A549 (cell line): Measurements from ENCODE around the gene ACVR2A.

ENCODE experiments used
- CTCF ChIP-seq: fragments of >200 bp; sonication (Bioruptor Twin); formaldehyde crosslinking; IDR thresholded peaks from 3 replicates; pipeline ENCODE4 v1.5.1; 2016
- HOXB13 ChIP-seq: fragments of 250-450 bp; sonication (Bioruptor Pico); IDR thresholded peaks from 2 replicates; pipeline ENCODE4 v1.5.0; 2020; ENCODE audit warnings: low read depth, mild to moderate bottlenecking, moderate library complexity
- RAD21 ChIP-seq, 2 experiments: fragments of >200 bp in 1 of 2; sonication (Bioruptor Twin) in 1 of 2; formaldehyde crosslinking in 1 of 2; IDR thresholded peaks in 1 of 2; conservative IDR thresholded peaks in 1 of 2; 2 replicates in 1 of 2; 3 replicates in 1 of 2; pipeline ENCODE4 v1.6.1; 2012 to 2018; ENCODE audit warnings: inconsistent platforms in 1 of 2

DNA sequence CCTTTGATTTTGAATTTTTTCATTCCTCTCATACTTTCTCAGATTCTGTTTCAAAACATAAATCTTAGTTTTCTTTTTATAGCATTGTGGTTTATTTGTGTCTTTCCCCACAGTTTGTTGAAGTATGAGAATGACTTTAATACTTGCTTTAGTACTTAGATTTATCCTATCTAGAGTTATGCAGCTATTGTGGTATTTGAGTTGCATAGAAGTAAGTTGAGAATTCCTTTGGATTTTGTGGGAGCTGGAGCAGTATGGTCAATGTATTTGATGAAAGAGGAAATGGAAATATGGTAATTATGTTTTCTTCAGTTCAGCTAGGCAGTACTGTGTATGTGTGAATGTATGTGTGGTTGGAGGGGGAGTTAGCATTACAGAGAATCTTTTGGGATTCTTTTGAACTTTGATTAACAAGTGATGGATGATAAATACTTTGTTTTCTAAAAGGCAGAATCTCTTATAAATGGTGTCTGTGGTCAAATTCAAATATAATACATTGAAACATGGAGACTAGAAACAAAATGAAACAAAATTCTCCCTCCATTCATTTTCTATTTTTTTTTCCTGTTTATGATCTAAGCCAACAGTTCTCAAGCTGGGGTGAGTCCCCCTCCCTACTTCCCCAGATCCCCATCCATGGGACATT lies 3.0 kb downstream of the ACVR2A start:
- no peak for TF ChIP-seq CTCF
- no peak for TF ChIP-seq HOXB13
- no peak for TF ChIP-seq RAD21 (conservative IDR thresholded peaks at IDR 0.05 in 1 of 2, IDR thresholded peaks at IDR 0.05 in 1 of 2)
